GM10266 (cell line): Measurements from ENCODE around the gene TMEM178B.
"Not testable (repeated sequence)": the region's sequence is repeated elsewhere in the genome, so short reads cannot be mapped to it uniquely, and the experiment has no call there.

Experiments used
- DNase-seq: peaks from one replicate; pipeline ENCODE4 v3.0.0; 2012; ENCODE audit errors: extremely low spot score
- CTCF ChIP-seq: IDR thresholded peaks from 2 replicates; pipeline ENCODE4 v1.5.1; 2012; ENCODE audit warnings: mild to moderate bottlenecking, low read depth; ENCODE audit not compliant: control insufficient read depth, insufficient read depth; ENCODE audit errors: missing control alignments

Gene TMEM178B

GRCh38 chr7:141076377-141076776 lies 2.5 kb downstream of the TMEM178B start:
- DNase-seq: no peak
- TF ChIP-seq CTCF: no peak

- DNase-seq: no peak
- TF ChIP-seq CTCF: no peak
Measured at GRCh38 chr7:141079219-141079618, 5.4 kb downstream of the TMEM178B start.

- not testable (repeated sequence) for DNase-seq
Measured at GRCh38 chr7:141089490-141089889, 15.6 kb downstream of the TMEM178B start.

GRCh38 chr7:141094336-141095070 lies 20.6 kb downstream of the TMEM178B start:
- DNase-seq: no peak
- TF ChIP-seq CTCF: no peak

DNA sequence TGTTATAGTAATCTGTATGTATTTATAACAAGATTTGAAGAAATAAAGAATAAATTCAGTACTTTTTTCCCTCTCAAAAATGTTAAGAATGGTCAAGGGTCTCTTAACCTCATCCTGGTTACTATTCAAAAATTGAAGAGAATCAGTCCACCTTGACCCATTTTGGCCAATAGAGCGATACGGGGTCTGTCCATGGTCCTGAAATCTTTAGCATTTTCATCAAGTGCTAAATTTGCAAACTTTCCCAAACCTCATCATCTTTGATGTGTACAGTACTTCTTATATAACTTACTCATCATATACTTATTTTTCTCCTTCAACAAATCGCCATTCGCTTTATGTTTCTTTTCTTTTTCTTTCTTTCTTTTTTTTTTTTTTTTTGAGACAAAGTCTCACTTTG lies 23.6 kb downstream of the TMEM178B start:
- no peak for TF ChIP-seq CTCF
- DNase-seq: no peak

- no peak for TF ChIP-seq CTCF
- no peak for DNase-seq
Measured at GRCh38 chr7:141102436-141102835, 28.6 kb downstream of the TMEM178B start.

GRCh38 chr7:141103847-141104429 lies 30.1 kb downstream of the TMEM178B start:
- no peak for TF ChIP-seq CTCF
- no peak for DNase-seq
